ENCODE results near the gene ABCB9. TPM values are rescaled to one million over a fixed set of nuclear protein-coding genes. Genes with fewer than 3 reads are reported as not detected.

Gene ABCB9
- total RNA-seq, 1 experiment from 2014 or later: 1.7 TPM

DNA sequence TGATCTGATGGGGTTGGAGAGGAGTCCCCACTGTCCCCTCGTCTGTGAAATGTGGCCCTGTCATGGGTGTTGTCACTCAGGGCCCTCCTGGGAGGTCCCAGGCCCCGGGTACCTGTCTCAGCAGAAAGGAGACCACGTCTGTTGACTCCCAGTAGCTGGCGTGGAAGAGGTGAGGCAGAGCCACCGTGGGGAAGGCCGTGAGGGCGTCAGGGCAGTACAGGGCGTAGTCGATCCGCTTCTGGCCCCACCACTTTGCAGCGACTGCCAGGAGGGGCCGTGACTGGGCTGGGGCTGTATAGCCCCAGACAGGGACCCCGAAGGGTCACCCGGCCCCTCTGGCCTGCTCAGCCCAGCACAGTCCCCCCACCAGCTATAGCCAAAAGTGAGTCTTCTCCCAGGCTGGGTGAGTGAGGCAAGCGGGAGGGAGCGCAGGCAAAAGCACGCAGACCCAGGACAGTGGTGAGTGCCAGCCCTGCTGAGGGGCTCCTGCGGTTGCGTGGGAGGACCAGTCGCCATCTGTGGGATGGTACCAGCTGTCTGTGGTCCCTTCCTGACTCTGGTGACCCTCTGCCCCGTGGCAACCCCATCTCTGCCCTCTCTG, 22.4 kb upstream of the ABCB9 start:
- Histone ChIP-seq H3K36me3 (replicated peaks; ENCODE audit: control insufficient read depth, insufficient read depth, low read length) (no peaks in the 10 kb centered on the region), H3K4me3 (ENCODE audit: insufficient read depth, low read depth, low read length) (no peak overlapping the region), H3K27me3 (ENCODE audit: control insufficient read depth, insufficient read depth, low read length) (no peaks in the 10 kb centered on the region)
- no peak for DNase-seq

GRCh38 chr12:122988036-122988435, 21.8 kb upstream of the ABCB9 start:
- DNase-seq: no peak
- H3K27me3 ChIP-seq (ENCODE audit: control insufficient read depth, insufficient read depth, low read length): no peaks in the 10 kb centered on the region
- no peaks in the 10 kb centered on the region for H3K36me3 ChIP-seq (replicated peaks; ENCODE audit: control insufficient read depth, insufficient read depth, low read length)
- H3K4me3 ChIP-seq (ENCODE audit: insufficient read depth, low read depth, low read length): no peak overlapping the region

- Histone ChIP-seq H3K4me3 (ENCODE audit: insufficient read depth, low read depth, low read length) (no peak overlapping the region), H3K36me3 (replicated peaks; ENCODE audit: control insufficient read depth, insufficient read depth, low read length) (peaks cover under 1% of the 10 kb centered on the region), H3K27me3 (ENCODE audit: control insufficient read depth, insufficient read depth, low read length) (no peaks in the 10 kb centered on the region)
- no peak for DNase-seq
Observed at GRCh38 chr12:122987086-122987951, 21.1 kb upstream of the ABCB9 start.

GRCh38 chr12:122986258-122986871, 20.1 kb upstream of the ABCB9 start:
- peak; percentile 70 for DNase-seq
- peaks cover 2% of the 10 kb centered on the region for H3K36me3 ChIP-seq (replicated peaks; ENCODE audit: control insufficient read depth, insufficient read depth, low read length)
- H3K27me3 ChIP-seq (ENCODE audit: control insufficient read depth, insufficient read depth, low read length): no peaks in the 10 kb centered on the region
- no peak overlapping the region for H3K4me3 ChIP-seq (ENCODE audit: insufficient read depth, low read depth, low read length)

DNA sequence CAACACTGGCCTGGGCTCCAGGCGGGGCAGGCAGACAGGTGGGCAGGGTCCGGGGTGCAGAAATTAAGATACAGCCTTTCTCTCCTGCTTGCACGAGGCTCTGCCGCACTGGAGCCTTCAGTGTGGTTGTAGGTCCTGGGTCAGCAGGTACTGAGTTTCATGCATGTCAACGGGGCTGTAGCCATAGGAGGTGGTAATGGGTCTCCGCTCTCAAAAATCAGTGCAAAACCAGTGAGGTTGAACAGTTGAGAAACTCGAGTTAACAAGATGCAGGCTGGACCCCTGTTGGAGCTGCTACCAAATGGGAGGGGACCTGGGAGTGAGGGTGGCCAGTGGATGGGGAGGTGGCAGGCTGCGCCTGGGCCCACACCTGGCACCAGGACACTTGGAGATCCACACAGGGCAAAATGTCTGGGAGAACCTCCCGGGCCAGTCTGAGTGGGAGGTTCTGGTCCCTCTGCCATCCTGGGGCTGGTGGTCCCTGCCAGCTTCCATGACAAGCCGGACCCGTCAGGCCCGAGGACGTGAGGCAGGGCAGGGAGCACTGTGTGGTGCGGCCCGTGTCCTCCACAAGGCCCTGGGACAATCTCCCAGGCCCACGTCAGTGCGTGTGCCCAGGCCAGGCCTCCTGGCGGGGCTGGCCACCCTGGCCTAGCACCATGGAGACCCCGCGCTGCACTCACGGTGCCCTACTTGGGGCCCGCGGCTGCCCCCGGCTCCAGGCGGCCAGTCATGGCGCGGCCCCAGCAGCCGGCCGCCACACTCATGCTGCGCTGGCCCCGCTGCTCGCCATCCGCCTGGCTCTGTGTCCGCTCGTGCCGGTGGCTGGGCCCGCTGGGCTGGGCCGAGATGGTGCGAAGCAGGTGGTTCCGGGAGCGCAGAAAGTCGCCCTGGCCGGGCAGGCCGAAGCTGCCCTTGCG, 19.3 kb upstream of the ABCB9 start:
- Histone ChIP-seq H3K36me3 (replicated peaks; ENCODE audit: control insufficient read depth, insufficient read depth, low read length) (peaks cover 2% of the 10 kb centered on the region), H3K27me3 (ENCODE audit: control insufficient read depth, insufficient read depth, low read length) (no peaks in the 10 kb centered on the region), H3K4me3 (ENCODE audit: insufficient read depth, low read depth, low read length) (no peak overlapping the region)
- DNase-seq: peak; percentile 71

- Histone ChIP-seq H3K36me3 (replicated peaks; ENCODE audit: control insufficient read depth, insufficient read depth, low read length) (peaks cover 2% of the 10 kb centered on the region), H3K27me3 (ENCODE audit: control insufficient read depth, insufficient read depth, low read length) (no peaks in the 10 kb centered on the region), H3K4me3 (ENCODE audit: insufficient read depth, low read depth, low read length) (no peak overlapping the region)
- DNase-seq: no peak
Observed at GRCh38 chr12:122984612-122985337, 18.5 kb upstream of the ABCB9 start.

DNA sequence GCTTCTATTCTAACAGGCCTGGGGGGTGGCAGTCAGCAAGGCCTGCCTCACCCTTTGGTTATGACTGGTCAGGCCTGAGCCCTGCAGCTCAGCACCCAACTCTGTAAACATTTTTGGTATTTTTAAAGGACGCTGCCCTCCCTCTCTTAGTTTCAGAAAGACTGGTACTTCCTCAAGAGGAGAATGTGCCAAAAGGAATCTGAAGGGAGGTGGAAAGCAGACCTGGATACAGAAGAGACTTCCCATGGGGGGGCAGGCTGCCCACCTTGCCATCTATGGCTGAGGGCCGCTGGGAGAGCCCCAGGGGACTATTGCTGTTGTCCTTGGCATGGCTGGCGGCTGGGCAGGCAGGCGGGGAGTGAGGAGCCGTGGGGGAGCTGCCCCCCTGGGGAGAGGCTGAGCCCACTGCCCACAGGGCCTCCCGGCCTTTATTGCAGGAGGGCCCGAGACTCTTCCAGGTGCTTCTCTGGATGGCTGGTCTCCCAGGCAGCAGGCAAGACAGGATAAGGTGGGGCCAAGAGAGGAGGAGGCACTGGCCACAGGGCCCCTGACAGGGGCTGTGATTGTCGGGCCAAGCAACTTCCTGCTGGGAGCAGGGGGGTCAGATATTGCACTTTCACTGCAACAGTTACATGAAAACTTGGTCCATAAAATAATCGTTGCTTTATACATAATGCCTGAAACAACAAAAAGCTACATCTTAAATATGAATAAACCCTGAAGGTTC, 17.7 kb upstream of the ABCB9 start:
- peak; percentile 73 for DNase-seq
- Histone ChIP-seq H3K27me3 (ENCODE audit: control insufficient read depth, insufficient read depth, low read length) (no peaks in the 10 kb centered on the region), H3K4me3 (ENCODE audit: insufficient read depth, low read depth, low read length) (no peak overlapping the region), H3K36me3 (replicated peaks; ENCODE audit: control insufficient read depth, insufficient read depth, low read length) (peaks cover 2% of the 10 kb centered on the region)

- no peak for DNase-seq
- Histone ChIP-seq H3K27me3 (ENCODE audit: control insufficient read depth, insufficient read depth, low read length) (no peaks in the 10 kb centered on the region), H3K4me3 (ENCODE audit: insufficient read depth, low read depth, low read length) (no peak overlapping the region), H3K36me3 (replicated peaks; ENCODE audit: control insufficient read depth, insufficient read depth, low read length) (peaks cover 2% of the 10 kb centered on the region)
Observed at GRCh38 chr12:122982963-122983788, 16.9 kb upstream of the ABCB9 start.

GRCh38 chr12:122982477-122982815, 16.2 kb upstream of the ABCB9 start:
- Histone ChIP-seq H3K36me3 (replicated peaks; ENCODE audit: control insufficient read depth, insufficient read depth, low read length) (peaks cover 2% of the 10 kb centered on the region), H3K4me3 (ENCODE audit: insufficient read depth, low read depth, low read length) (no peak overlapping the region), H3K27me3 (ENCODE audit: control insufficient read depth, insufficient read depth, low read length) (no peaks in the 10 kb centered on the region)
- no peak for DNase-seq

- H3K36me3 ChIP-seq (replicated peaks; ENCODE audit: control insufficient read depth, insufficient read depth, low read length): peaks cover 2% of the 10 kb centered on the region
- no peak for DNase-seq
- no peaks in the 10 kb centered on the region for H3K27me3 ChIP-seq (ENCODE audit: control insufficient read depth, insufficient read depth, low read length)
- peak overlapping the region; percentile 94 for H3K4me3 ChIP-seq (ENCODE audit: insufficient read depth, low read depth, low read length)
Observed at GRCh38 chr12:122981587-122982476, 15.6 kb upstream of the ABCB9 start.

GRCh38 chr12:122981036-122981471, 14.8 kb upstream of the ABCB9 start:
- DNase-seq: peak; percentile 81
- Histone ChIP-seq H3K36me3 (replicated peaks; ENCODE audit: control insufficient read depth, insufficient read depth, low read length) (peaks cover 2% of the 10 kb centered on the region), H3K27me3 (ENCODE audit: control insufficient read depth, insufficient read depth, low read length) (no peaks in the 10 kb centered on the region), H3K4me3 (ENCODE audit: insufficient read depth, low read depth, low read length) (peak overlapping the region; percentile 94)

Measured in H7 (cell line).